Stomach (tissue), 9 donors: ENCODE results near the gene DCP1B. TPM values are rescaled to one million over a fixed set of nuclear protein-coding genes. Genes with fewer than 3 reads are reported as not detected.

Source experiments
- DNase-seq, 2 donors: peaks; one replicate each; pipeline versions ENCODE4 v3.0.0 to v3.0.0-alpha.2; 2013 to 2019
- H3K27ac ChIP-seq, 5 donors: fragments of 200-600 bp in 4 of 5; sonication (generic) in 4 of 5; one replicate each; pipeline ENCODE4 v1.5.1; 2013 to 2019; ENCODE audit warnings: mild to moderate bottlenecking in 1 of 5, moderate library complexity in 1 of 5
- H3K27me3 ChIP-seq, 3 donors: fragments of 200-600 bp; sonication (generic); one replicate each; pipeline ENCODE4 v1.5.1; 2017 to 2019; ENCODE audit warnings: mixed run types in 1 of 3
- H3K36me3 ChIP-seq, 4 donors: fragments of 200-600 bp; sonication (generic); 1 replicate in 3 of 4; 2 replicates in 1 of 4; pipeline ENCODE4 v1.5.1; 2016 to 2019
- H3K4me1 ChIP-seq, 4 donors: fragments of 200-600 bp; sonication (generic); one replicate each; pipeline ENCODE4 v1.5.1; 2016 to 2019
- H3K4me3 ChIP-seq, 4 donors: fragments of 200-600 bp; sonication (generic) in 3 of 4; one replicate each; pipeline ENCODE4 v1.5.1; 2016 to 2019; ENCODE audit warnings: mild to moderate bottlenecking in 1 of 4
- H3K9me3 ChIP-seq, 4 donors: fragments of 200-600 bp; sonication (generic); one replicate each; pipeline ENCODE4 v1.5.1; 2016 to 2019
- CTCF ChIP-seq, 7 experiments: fragments of 450-650 bp in 4 of 7; fragments of 200-600 bp in 3 of 7; sonication (generic) in 3 of 7; IDR thresholded peaks; one replicate each; pipeline ENCODE4 v1.5.1; 2016 to 2019; ENCODE audit warnings: antibody characterized with exemption in 7 of 7, control low read depth in 2 of 7, mild to moderate bottlenecking in 1 of 7
- EP300 ChIP-seq: sonication (generic); formaldehyde crosslinking; IDR thresholded peaks from one replicate; pipeline ENCODE4 v1.6.1; 2017; ENCODE audit warnings: antibody characterized with exemption
- POLR2A ChIP-seq, 4 donors: fragments of 450-650 bp; IDR thresholded peaks; one replicate each; pipeline ENCODE4 v1.6.1; 2016; ENCODE audit warnings: antibody characterized with exemption in 4 of 4, control low read depth in 2 of 4, mild to moderate bottlenecking in 1 of 4, moderate library complexity in 1 of 4
- POLR2AphosphoS5 ChIP-seq, 3 donors: sonication (generic); formaldehyde crosslinking; IDR thresholded peaks; one replicate each; pipeline ENCODE4 v1.6.1; 2016; ENCODE audit warnings: antibody characterized with exemption in 3 of 3
- WGBS, 5 donors: extraction: QIAGEN DNeasy Blood & Tissue Kit in 3 of 5; methylation state at CpG; one replicate each; pipeline versions ENCODE4 v1.1.5 to v1.1.7; 2013 to 2018; 5-methylcytosine and 5-hydroxymethylcytosine counted together
- intact Hi-C: fragments of 100-400 bp; cut with DNase I; formaldehyde crosslinking; loops from one replicate; pipeline ENCODE4 v1.15.1; 2023; ENCODE audit warnings: low total_unique reads
- polyA plus RNA-seq, 3 donors: library from polyadenylated mRNA; stranded (reverse); fragments of 200-250 nt; gene quantifications; one replicate each; pipeline ENCODE4 v1.2.3, GENCODE V29; 2013
- total RNA-seq, 5 donors: library from RNA; depleted of rRNA; stranded (reverse); fragments of >200 nt; gene quantifications; one replicate each; pipeline versions ENCODE4 v1.1.0 to v1.2.3, GENCODE V29; 2014 to 2016
- donor health status: healthy with polysubstance abuse.
- donor health status: Bipolar disorder and iron deficiency.
- donor health status: healthy.

DCP1B gene
- total and polyA plus RNA-seq, 8 donors = 5.8 to 43.2 (median 16.0) TPM; not detected in 1

GRCh38 chr12:1914114-1914911 lies 89.9 kb downstream of the DCP1B start:
- Histone ChIP-seq H3K27ac (no peak overlapping the region), H3K4me3 (no peak overlapping the region), H3K4me1 (peaks cover 0 to 11% (median 9%) of the 10 kb centered on the region in 4 donors), H3K36me3 (no peaks in the 10 kb centered on the region), H3K27me3 (peaks cover 0 to 9% (median 0%) of the 10 kb centered on the region in 3 donors), H3K9me3 (no peaks in the 10 kb centered on the region)
- 83 to 90% (median 86%) methylated on average over 15 to 17 of the region's 17 CpGs for WGBS, 5 donors
- peak; percentile 0 to 20 for DNase-seq
- intact Hi-C loops = loop anchor here (10.0 kb wide), 1 partner anchor 90 kb away; the partner anchor contains the start of gene LRTM2
- TF ChIP-seq EP300 (no peak), POLR2AphosphoS5 (IDR thresholded peaks at IDR 0.05) (no peak), CTCF (IDR thresholded peaks at IDR 0.05) (no peak), POLR2A (IDR thresholded peaks at IDR 0.05) (no peak)

DNA sequence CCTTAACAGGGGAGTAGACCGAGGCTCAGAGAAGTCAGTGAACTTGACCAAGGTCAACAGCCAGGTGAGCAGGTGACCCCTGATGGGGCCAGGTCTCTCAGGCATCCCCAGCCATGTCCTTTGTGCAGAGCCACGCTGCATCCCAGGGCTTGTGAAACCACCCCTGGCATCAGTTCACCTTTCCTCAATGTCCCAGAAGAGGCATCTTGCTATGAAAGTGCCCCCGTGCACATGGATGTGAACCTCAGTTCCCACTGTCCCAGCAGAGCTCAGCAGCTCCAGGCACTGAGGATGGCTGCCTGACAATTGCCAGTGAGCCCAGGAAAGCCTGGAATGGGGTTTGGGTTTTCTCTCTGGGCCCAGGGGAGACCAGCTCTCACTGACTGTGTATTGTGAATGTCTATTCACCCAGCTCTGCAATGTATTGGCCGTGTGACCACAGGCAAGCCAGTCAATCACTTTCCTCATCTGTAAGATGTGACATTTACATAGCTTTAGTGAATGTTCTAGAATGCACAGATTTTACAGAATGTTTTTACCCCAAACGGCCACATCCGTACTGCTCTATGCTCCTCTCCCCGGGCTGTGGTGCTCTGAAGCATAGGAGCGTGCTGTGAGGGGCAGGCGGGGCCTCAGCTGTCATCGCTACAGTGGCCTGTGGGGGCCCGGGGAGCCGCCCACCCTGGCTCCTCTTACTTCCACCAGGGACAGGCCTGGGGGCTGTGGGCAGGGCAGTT lies 90.7 kb downstream of the DCP1B start:
- TF ChIP-seq EP300 = no peak
- TF ChIP-seq CTCF (IDR thresholded peaks at IDR 0.05) = no peak
- no peak for TF ChIP-seq POLR2AphosphoS5 (IDR thresholded peaks at IDR 0.05)
- no peak for TF ChIP-seq POLR2A (IDR thresholded peaks at IDR 0.05)
- Histone ChIP-seq H3K4me3 (no peak overlapping the region), H3K9me3 (no peaks in the 10 kb centered on the region), H3K4me1 (peaks cover 0 to 11% (median 9%) of the 10 kb centered on the region in 4 donors), H3K36me3 (no peaks in the 10 kb centered on the region), H3K27me3 (peaks cover 0 to 16% (median 0%) of the 10 kb centered on the region in 3 donors), H3K27ac (no peak overlapping the region)
- WGBS, 5 donors = 77 to 86% (median 83%) methylated on average over 11 to 12 of the region's 12 CpGs
- peak; percentile 2 to 17 for DNase-seq
- intact Hi-C loops = loop anchor here (10.0 kb wide), 1 partner anchor 89 kb away; the partner anchor contains the start of gene LRTM2

DNA sequence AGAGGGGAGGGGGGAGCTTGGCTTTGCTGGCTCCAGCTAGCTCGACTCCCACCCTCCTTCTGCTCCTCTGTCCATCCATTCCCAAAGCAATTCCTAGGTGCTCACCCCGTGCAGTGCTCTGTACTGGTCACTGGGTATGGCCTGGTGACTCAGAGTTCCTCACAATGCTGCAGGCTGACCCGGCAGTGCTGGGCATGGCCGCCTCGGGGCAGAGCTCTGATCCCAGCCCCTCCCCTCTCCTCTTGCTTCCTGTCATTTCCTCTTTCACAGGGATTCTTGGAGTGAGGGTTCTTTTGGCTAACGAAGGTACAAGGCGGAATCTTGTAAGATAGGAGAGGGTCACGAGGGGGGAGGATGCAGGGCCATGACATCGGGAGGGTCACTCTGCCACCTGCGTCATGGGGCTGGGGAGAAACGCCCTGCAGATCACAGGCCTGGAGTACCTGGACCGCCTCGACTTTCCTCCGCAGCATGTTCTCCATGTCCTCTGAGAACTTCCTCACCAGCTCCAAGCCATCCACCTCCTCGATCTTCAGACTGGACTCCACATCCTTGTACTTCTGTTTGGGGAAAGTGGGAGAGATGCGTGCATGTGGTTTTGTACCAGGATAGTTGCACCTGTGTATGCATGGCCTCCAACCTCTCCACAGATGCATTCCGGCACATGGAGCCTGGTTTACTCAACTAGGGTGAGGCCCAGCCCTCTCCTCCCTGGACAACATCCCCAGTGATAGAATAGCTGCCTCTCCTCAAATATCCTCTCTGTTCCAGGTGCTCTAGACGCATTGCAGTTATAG lies 91.5 kb downstream of the DCP1B start:
- 79 to 83% (median 80%) methylated on average over 15 to 18 of the region's 18 CpGs for WGBS, 5 donors
- peak; percentile 2 to 24 for DNase-seq
- H3K36me3 ChIP-seq = no peaks in the 10 kb centered on the region
- H3K4me1 ChIP-seq = peaks cover 0 to 17% (median 12%) of the 10 kb centered on the region in 4 donors
- intact Hi-C loops = loop anchor here (10.0 kb wide), 1 partner anchor 88 kb away; the partner anchor contains the start of gene LRTM2
- H3K4me3 ChIP-seq = no peak overlapping the region
- no peak overlapping the region for H3K27ac ChIP-seq
- H3K9me3 ChIP-seq = no peaks in the 10 kb centered on the region
- TF ChIP-seq POLR2A (IDR thresholded peaks at IDR 0.05) (no peak), POLR2AphosphoS5 (IDR thresholded peaks at IDR 0.05) (no peak), CTCF (IDR thresholded peaks at IDR 0.05) (no peak), EP300 (no peak)
- H3K27me3 ChIP-seq = peaks cover 0 to 23% (median 5%) of the 10 kb centered on the region in 3 donors
